Activated naive CD4-positive, alpha-beta T cell treated with anti-CD3 and anti-CD28 coated beads for 36 hours (primary cell): ENCODE results near the gene FLNA. TPM values are rescaled to one million over a fixed set of nuclear protein-coding genes. Genes with fewer than 3 reads are reported as not detected.
A peak's percentile ranks its signal among the peaks of the same experiment; 100 is the strongest.

Experiments used
- CTCF ChIA-PET: fragments of 350-600 bp; sonication (Branson Sonifier 250); formaldehyde crosslinking; loops from one replicate; lab custom pipeline; 2021; ENCODE audit warnings: antibody characterized with exemption; lab: Charles Lee
- DNase-seq: peaks from one replicate; pipeline ENCODE4 v3.0.0-alpha.2; 2020
- H3K27ac Mint-ChIP-seq: one replicate; pipeline ENCODE4 v1.8.0; 2021; ENCODE audit warnings: mild to moderate bottlenecking, mixed read lengths
- H3K27me3 Mint-ChIP-seq: one replicate; pipeline ENCODE4 v1.8.0; 2021; ENCODE audit warnings: low read depth, mixed read lengths
- H3K36me3 Mint-ChIP-seq: one replicate; pipeline ENCODE4 v1.8.0; 2021; ENCODE audit warnings: low read depth, mixed read lengths
- H3K4me1 Mint-ChIP-seq: one replicate; pipeline ENCODE4 v1.8.0; 2021; ENCODE audit warnings: low read depth, mixed read lengths
- H3K4me3 Mint-ChIP-seq: one replicate; pipeline ENCODE4 v1.8.0; 2021; ENCODE audit warnings: mild to moderate bottlenecking, moderate library complexity, mixed read lengths
- H3K9me3 Mint-ChIP-seq: one replicate; pipeline ENCODE4 v1.8.0; 2021; ENCODE audit warnings: mixed read lengths
- intact Hi-C: fragments of 100-400 bp; cut with micrococcal nuclease; formaldehyde crosslinking; loops from one replicate; pipeline ENCODE4 v1.15.1; 2023
- total RNA-seq, 2 experiments: library from RNA; stranded (reverse); gene quantifications; one replicate each; pipeline ENCODE4 v1.2.3, GENCODE V29; 2021

The FLNA gene
- total RNA-seq, 2 experiments from 2014 or later, result 398 to 404 TPM

DNA sequence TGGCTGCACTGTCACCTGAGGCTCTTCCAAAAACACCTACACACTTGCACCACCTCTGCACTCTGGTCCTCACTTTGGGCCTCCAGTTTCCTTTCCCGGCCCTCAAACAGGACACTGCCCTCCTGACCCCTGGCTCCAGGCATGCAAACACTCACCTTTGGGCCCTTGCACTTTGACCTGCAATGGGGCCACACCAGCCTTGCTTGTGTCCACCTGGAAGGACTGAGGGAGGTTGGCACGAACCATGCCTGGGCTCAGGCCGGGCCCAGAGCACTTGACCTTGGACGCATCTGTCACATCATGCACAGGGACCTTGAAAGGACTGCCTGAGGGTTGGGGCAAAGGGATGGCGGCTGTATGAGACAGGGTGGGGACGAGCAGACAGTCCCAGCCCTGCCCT lies 15.6 kb downstream of the FLNA start:
- Mint-ChIP-seq H3K9me3 (no peaks in the 10 kb centered on the region), H3K4me1 (peaks cover 7% of the 10 kb centered on the region), H3K4me3 (no peak overlapping the region), H3K27me3 (no peaks in the 10 kb centered on the region), H3K27ac (peak overlapping the region; percentile 63), H3K36me3 (peaks cover 11% of the 10 kb centered on the region)
- intact Hi-C loops, result no loop called here
- DNase-seq, result no peak
- CTCF ChIA-PET, result no interaction called here

DNA sequence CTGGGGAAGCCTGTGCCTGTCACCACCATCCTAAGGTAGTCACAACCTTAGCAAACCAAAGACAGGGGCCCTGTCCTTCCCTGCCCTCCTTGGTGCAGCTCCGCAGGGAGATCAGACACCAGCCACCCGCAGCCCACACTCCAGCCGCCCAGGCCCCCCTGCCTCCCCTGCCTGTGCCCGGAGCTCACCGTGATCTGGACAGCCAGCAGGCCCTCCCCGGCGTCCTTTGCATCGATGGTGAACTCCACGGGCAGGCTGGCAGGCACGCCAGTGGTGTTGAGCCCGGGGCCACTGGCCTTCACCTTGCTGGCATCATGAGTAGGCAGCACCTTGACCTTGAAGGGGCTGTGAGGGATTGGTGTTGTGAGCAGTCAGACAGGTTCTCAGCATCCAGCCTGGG lies 16.4 kb downstream of the FLNA start:
- intact Hi-C loops, result no loop called here
- Mint-ChIP-seq H3K27me3 (no peaks in the 10 kb centered on the region), H3K4me1 (peaks cover 10% of the 10 kb centered on the region), H3K4me3 (no peak overlapping the region), H3K36me3 (peaks cover 9% of the 10 kb centered on the region), H3K9me3 (no peaks in the 10 kb centered on the region), H3K27ac (peak overlapping the region; percentile 63)
- CTCF ChIA-PET, result no interaction called here
- DNase-seq, result no peak

DNA sequence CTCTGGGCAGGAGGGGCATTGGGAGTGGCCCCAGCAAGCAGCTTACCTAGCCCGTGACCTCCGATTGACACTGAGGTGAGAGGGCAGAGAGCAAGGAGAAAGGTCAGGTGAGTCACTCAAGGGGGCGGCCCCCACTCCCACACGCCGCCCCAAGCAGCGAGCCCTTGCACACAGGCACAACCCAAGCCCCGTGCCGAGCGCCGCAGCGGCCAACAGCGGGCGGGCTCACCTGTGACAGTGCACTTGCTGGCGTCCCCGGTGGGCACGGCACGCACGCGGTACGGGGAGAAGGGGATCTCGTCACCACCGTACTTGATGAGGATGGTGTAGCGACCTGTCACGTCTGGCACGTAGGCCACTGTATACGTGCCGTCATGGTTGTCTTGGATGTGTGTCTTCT lies 17.2 kb downstream of the FLNA start:
- no peak for DNase-seq
- CTCF ChIA-PET, result no interaction called here
- no peak overlapping the region for H3K4me3 Mint-ChIP-seq
- H3K36me3 Mint-ChIP-seq, result peaks cover 7% of the 10 kb centered on the region
- no peak overlapping the region for H3K27ac Mint-ChIP-seq
- no peaks in the 10 kb centered on the region for H3K27me3 Mint-ChIP-seq
- H3K4me1 Mint-ChIP-seq, result peaks cover 9% of the 10 kb centered on the region
- no peaks in the 10 kb centered on the region for H3K9me3 Mint-ChIP-seq
- intact Hi-C loops, result no loop called here

DNA sequence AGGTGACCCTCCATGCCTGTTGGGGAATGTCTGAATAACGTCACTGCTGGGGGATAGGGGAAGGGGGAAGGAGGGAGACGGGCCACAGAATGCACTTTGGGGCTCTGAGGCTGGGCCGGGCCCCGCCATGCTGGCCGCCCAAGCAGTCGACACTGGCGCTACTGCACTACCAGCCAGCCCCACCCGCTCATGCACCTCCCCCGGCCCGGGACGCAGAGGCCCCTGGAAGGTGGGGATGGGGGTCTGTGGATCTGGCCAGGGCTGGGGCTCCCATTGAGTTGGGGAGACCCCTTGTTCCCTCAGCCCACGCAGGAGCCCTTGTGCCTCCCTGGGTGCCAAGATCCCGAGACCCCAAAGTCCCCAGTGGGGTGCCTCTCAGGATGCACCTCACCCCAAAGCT lies 17.8 kb downstream of the FLNA start:
- no peaks in the 10 kb centered on the region for H3K9me3 Mint-ChIP-seq
- no peak overlapping the region for H3K4me3 Mint-ChIP-seq
- H3K4me1 Mint-ChIP-seq, result peaks cover 12% of the 10 kb centered on the region
- H3K36me3 Mint-ChIP-seq, result peaks cover 7% of the 10 kb centered on the region
- intact Hi-C loops, result no loop called here
- CTCF ChIA-PET, result no interaction called here
- no peaks in the 10 kb centered on the region for H3K27me3 Mint-ChIP-seq
- H3K27ac Mint-ChIP-seq, result no peak overlapping the region
- no peak for DNase-seq

DNA sequence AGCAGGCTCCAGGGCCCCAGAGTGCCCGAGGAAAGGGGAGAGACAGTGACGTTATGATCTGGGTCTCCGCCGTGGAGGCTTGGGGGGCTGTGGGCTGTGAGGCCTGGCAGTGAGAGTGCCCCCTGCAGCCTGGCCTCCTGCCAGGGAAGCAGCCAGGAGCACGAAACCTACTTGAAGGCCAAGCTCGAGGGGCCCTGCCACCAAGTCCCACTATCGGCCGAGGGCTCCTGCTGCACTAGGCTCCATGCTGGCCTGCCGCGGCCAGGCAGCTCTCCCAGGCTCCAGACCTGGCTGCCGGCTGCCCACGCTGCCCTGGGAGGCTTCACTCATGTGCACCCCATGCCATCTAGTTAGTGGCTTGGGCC lies 18.7 kb downstream of the FLNA start:
- Mint-ChIP-seq H3K9me3 (no peaks in the 10 kb centered on the region), H3K27ac (no peak overlapping the region), H3K4me3 (no peak overlapping the region), H3K36me3 (peaks cover 7% of the 10 kb centered on the region), H3K27me3 (no peaks in the 10 kb centered on the region), H3K4me1 (peaks cover 15% of the 10 kb centered on the region)
- intact Hi-C loops, result no loop called here
- CTCF ChIA-PET, result no interaction called here
- DNase-seq, result no peak

DNA sequence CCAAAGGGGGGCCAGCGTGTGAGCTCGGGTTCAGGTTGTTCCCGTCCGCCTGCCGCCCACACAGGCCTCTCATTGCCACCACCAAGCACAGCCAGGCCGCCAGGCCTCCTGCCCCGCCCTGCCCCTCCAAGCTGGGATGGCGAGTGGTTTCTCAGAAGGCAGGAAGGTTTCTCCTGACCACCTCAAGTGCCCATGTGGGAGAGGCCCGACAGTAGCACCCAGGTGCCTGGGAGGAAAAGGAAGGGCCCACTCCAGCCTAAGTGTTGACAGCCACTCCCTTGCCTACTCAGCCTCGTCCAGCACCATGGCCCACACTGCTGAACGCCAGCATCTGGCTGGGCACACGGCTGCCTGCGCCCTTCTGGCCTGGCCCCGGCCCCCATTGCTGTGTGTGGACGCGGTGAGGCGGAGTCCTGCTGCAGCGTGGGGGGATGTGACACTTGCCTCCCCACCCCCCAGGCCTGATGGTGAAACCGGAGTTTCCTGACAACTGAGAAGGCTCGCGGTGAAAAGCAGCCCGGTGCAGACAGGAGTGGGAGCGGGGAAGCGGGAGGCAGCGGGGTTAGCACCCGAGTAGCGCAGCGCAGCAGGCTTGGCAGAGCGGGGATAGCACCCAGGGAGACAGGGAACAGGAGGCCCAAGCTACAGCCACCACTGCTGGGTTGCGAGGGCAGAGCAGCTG lies 19.2 kb downstream of the FLNA start:
- CTCF ChIA-PET, result no interaction called here
- no peak overlapping the region for H3K27ac Mint-ChIP-seq
- peaks cover 15% of the 10 kb centered on the region for H3K4me1 Mint-ChIP-seq
- no peak overlapping the region for H3K4me3 Mint-ChIP-seq
- intact Hi-C loops, result no loop called here
- H3K36me3 Mint-ChIP-seq, result peaks cover 6% of the 10 kb centered on the region
- DNase-seq, result no peak
- no peaks in the 10 kb centered on the region for H3K9me3 Mint-ChIP-seq
- H3K27me3 Mint-ChIP-seq, result no peaks in the 10 kb centered on the region

DNA sequence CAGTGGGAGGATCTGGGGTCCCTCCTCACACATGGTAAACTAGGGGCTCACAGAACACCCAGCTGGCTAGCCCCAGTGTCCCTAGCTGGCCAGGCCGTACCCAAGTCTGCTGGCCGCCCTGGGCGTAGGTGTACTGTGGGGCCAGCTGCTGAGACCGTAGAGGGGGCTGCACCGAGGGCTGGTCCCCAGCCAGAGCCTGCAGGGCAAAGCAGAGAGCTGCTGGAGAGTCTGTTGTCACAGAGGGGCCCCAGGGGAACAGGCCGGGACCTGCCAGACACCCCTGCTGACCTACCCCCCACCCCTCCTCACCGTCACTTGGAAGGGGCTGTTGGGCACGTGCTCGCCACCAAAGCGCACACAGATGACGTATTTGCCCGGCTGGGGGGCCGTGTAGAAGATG lies 19.9 kb downstream of the FLNA start:
- H3K4me3 Mint-ChIP-seq, result no peak overlapping the region
- peaks cover 6% of the 10 kb centered on the region for H3K36me3 Mint-ChIP-seq
- H3K4me1 Mint-ChIP-seq, result peaks cover 15% of the 10 kb centered on the region
- CTCF ChIA-PET, result no interaction called here
- H3K27me3 Mint-ChIP-seq, result no peaks in the 10 kb centered on the region
- intact Hi-C loops, result no loop called here
- H3K9me3 Mint-ChIP-seq, result no peaks in the 10 kb centered on the region
- DNase-seq, result no peak
- no peak overlapping the region for H3K27ac Mint-ChIP-seq

DNA sequence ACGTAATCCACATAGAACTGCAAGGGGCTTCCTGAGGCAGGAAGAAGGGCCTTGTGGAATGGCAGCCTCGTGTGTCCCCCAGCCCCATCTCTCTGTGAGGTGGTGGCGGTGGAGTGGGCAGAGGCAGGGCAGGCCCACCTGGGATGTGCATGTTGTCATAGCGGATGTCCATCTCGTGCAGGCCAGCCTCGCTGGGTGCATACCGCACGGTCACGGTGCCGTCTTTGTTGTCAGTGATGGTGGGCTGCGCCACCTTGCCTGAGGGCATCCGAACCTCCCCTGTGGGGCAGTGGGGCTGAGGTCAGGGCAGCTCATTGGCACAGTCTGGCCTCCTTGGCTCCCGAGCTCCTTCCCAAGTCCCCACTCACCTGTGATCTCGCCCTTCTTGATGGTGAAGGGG lies 20.4 kb downstream of the FLNA start:
- peaks cover 6% of the 10 kb centered on the region for H3K36me3 Mint-ChIP-seq
- intact Hi-C loops, result no loop called here
- no peak for DNase-seq
- H3K4me1 Mint-ChIP-seq, result peaks cover 16% of the 10 kb centered on the region
- no peak overlapping the region for H3K4me3 Mint-ChIP-seq
- no peaks in the 10 kb centered on the region for H3K9me3 Mint-ChIP-seq
- CTCF ChIA-PET, result no interaction called here
- H3K27ac Mint-ChIP-seq, result no peak overlapping the region
- H3K27me3 Mint-ChIP-seq, result no peaks in the 10 kb centered on the region

DNA sequence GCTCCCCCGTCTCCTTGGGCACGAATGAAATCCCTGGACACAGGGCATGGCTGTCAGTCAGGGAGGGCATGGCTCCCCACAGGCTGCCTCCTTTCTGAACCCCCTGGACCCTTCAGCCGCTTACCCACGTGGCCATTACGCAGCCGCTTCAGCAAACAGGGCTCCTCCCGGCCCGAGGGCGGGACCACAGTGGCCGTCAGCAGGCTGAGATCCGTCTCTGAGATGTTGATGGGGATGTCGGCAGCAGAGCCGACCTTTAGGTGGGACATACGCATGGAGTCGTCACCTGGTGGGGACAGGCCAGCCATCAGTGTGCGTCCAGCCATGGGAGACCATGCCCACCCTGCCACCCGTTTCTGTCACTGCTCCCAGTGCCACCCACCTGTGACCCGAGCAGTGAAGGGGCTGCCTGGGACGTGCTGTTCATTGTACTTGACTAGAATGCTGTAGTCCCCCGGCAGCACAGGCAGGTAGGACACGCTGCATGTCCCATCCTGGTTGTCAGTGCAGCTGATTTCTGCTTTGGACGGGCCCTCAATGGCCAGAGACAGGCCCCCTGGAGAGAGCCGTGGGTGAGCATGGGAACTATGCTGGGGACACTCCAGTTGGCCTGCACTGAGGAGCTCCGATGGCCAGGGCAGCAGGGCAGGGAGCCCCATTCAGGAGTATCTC lies 21.1 kb downstream of the FLNA start:
- no peak overlapping the region for H3K27ac Mint-ChIP-seq
- no peak overlapping the region for H3K4me3 Mint-ChIP-seq
- H3K27me3 Mint-ChIP-seq, result no peaks in the 10 kb centered on the region
- DNase-seq, result no peak
- peaks cover 3% of the 10 kb centered on the region for H3K36me3 Mint-ChIP-seq
- CTCF ChIA-PET, result no interaction called here
- H3K4me1 Mint-ChIP-seq, result peaks cover 14% of the 10 kb centered on the region
- no peaks in the 10 kb centered on the region for H3K9me3 Mint-ChIP-seq
- intact Hi-C loops, result no loop called here

DNA sequence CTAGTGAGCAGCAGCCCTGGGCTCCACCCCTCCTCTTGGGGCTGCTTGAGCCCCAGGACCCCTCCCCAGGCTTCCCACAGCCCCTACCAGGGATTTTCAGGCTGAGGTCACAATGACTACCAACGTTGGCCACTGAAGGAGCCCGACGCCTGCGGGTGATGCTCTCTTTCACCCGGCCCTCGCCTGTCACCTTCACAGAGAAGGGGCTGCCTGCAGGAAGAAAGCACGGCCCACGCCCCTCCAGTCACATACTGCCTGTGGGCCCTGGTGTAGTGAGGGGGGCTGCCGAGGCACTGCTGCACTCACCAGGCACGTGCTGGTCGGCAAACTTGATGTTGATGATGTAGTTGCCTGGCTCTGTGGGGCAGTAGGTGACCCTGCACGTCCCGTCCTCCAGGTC lies 22.0 kb downstream of the FLNA start:
- Mint-ChIP-seq H3K9me3 (no peaks in the 10 kb centered on the region), H3K4me1 (peaks cover 15% of the 10 kb centered on the region), H3K27me3 (no peaks in the 10 kb centered on the region), H3K4me3 (no peak overlapping the region), H3K36me3 (peaks cover 6% of the 10 kb centered on the region), H3K27ac (no peak overlapping the region)
- CTCF ChIA-PET, result no interaction called here
- no peak for DNase-seq
- intact Hi-C loops, result no loop called here

DNA sequence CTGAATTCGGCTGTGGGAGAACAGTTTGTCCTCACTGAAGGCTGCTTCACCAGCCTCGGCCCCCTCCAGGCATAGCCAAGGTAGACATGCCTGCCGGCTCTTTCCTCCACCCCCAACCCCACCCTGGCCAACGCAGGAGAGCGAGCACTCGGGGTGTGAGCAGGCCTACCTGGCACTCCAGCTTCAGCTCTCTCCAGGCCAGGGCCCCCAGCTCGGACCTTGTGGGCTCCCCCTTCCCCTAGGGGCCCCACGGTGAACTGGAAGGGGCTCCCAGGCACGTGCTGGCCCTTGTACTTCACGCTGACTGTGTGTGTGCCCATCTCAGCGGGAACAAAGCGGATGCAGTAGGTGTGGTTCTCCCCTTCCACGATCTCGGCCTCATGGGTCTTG lies 22.4 kb downstream of the FLNA start:
- H3K36me3 Mint-ChIP-seq, result peaks cover 8% of the 10 kb centered on the region
- CTCF ChIA-PET, result no interaction called here
- H3K27ac Mint-ChIP-seq, result no peak overlapping the region
- no peaks in the 10 kb centered on the region for H3K9me3 Mint-ChIP-seq
- no peak overlapping the region for H3K4me3 Mint-ChIP-seq
- intact Hi-C loops, result no loop called here
- no peaks in the 10 kb centered on the region for H3K27me3 Mint-ChIP-seq
- DNase-seq, result no peak
- peaks cover 19% of the 10 kb centered on the region for H3K4me1 Mint-ChIP-seq

DNA sequence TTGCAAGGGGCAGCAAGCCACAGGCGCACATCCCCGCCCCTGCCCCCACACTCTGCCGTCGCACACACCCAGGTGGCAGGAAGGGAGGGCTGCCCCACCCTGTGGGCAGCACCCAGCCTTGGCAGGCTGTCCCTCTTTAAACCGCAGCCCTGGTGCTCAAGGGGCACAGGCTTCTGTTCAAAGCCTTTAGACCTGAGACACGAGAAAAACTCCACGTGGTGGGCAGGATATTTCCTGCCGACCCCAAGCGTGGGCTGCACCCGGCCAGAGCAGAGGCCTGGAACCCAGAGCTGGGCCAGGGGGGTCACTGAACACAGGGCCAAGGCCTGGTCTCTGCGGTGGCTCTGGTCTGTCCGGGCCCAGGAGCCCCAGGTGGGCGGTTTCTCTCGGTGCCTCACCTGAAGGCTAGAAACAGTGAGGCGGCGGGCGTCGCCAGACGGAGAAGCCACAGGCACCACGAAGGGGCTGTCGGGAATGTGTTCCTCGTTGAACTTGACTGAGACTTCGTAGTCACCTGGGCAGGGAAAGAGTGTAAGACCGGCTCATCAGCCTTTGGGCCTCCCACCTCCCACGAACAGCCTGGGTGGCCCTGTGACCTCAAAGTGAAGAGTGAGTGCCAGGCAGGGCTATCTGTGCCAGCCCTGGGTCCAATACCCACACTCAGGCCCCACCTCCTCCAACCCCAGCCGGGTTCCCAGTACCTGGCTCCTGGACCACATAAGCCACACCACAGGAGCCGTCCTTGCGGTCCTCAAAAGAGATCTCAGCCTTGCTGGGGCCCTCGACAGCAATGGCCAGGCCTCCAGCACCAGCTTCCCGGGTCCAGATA lies 23.0 kb downstream of the FLNA start:
- CTCF ChIA-PET, result no interaction called here
- peaks cover 7% of the 10 kb centered on the region for H3K36me3 Mint-ChIP-seq
- no peaks in the 10 kb centered on the region for H3K9me3 Mint-ChIP-seq
- H3K4me1 Mint-ChIP-seq, result peaks cover 19% of the 10 kb centered on the region
- no peak for DNase-seq
- intact Hi-C loops, result no loop called here
- H3K27ac Mint-ChIP-seq, result peak overlapping the region; percentile 61
- no peaks in the 10 kb centered on the region for H3K27me3 Mint-ChIP-seq
- H3K4me3 Mint-ChIP-seq, result no peak overlapping the region
